Stomach smooth muscle (tissue), 2 donors: Measurements from ENCODE around the gene NFAT5.
"Not testable (repeated sequence)": the region's sequence is repeated elsewhere in the genome, so short reads cannot be mapped to it uniquely, and the experiment has no call there.

Experiments used
- H3K27ac ChIP-seq: one replicate; pipeline ENCODE4 v1.7.0; 2013; ENCODE audit warnings: mild to moderate bottlenecking, low read length, inconsistent platforms
- H3K27me3 ChIP-seq, 2 donors: one replicate each; pipeline ENCODE4 v1.7.0; 2013; ENCODE audit warnings: low read length in 2 of 2; ENCODE audit not compliant: insufficient read depth in 2 of 2, control insufficient read depth in 1 of 2
- H3K36me3 ChIP-seq, 2 donors: one replicate each; pipeline ENCODE4 v1.7.0; 2013; ENCODE audit warnings: low read length in 2 of 2; ENCODE audit not compliant: control insufficient read depth in 2 of 2, insufficient read depth in 2 of 2
- H3K4me1 ChIP-seq: one replicate; pipeline ENCODE4 v1.7.0; 2013; ENCODE audit warnings: low read length; ENCODE audit not compliant: control insufficient read depth, insufficient read depth
- H3K4me3 ChIP-seq, 2 donors: one replicate each; pipeline ENCODE4 v1.7.0; 2013; ENCODE audit warnings: low read length in 2 of 2
- H3K9ac ChIP-seq, 2 donors: one replicate each; pipeline ENCODE4 v1.7.0; 2013; ENCODE audit warnings: low read length in 2 of 2, mild to moderate bottlenecking in 1 of 2
- H3K9me3 ChIP-seq, 2 donors: one replicate each; pipeline ENCODE4 v1.7.0; 2013; ENCODE audit warnings: low read length in 2 of 2; ENCODE audit not compliant: control insufficient read depth in 2 of 2
- donor health status: healthy.
- donor health status: Pancreatic carcinoma.

The NFAT5 gene

GRCh38 chr16:69643997-69644396 is 78.2 kb downstream of the NFAT5 start:
- H3K27me3 ChIP-seq, H3K4me1 ChIP-seq, H3K36me3 ChIP-seq, H3K9me3 ChIP-seq, H3K4me3 ChIP-seq, H3K9ac ChIP-seq, H3K27ac ChIP-seq: not testable (repeated sequence)

GRCh38 chr16:69644790-69645189 is 79.0 kb downstream of the NFAT5 start:
- peaks cover 6 to 10% of the 10 kb centered on the region in 2 donors for H3K36me3 ChIP-seq
- no peak overlapping the region for H3K9ac ChIP-seq
- no peaks in the 10 kb centered on the region for H3K4me1 ChIP-seq
- no peak overlapping the region for H3K27ac ChIP-seq
- no peak overlapping the region for H3K4me3 ChIP-seq
- H3K9me3 ChIP-seq, result no peaks in the 10 kb centered on the region
- H3K27me3 ChIP-seq, result no peaks in the 10 kb centered on the region

- Histone ChIP-seq H3K27ac (no peak overlapping the region), H3K9ac (no peak overlapping the region), H3K27me3 (no peaks in the 10 kb centered on the region), H3K9me3 (no peaks in the 10 kb centered on the region), H3K36me3 (peaks cover 6 to 10% of the 10 kb centered on the region in 2 donors), H3K4me3 (no peak overlapping the region), H3K4me1 (no peaks in the 10 kb centered on the region)
These were observed 81.3 kb downstream of the NFAT5 start for GRCh38 chr16:69647020-69647419.

- no peaks in the 10 kb centered on the region for H3K27me3 ChIP-seq
- H3K27ac ChIP-seq, result no peak overlapping the region
- H3K9me3 ChIP-seq, result no peaks in the 10 kb centered on the region
- peaks cover 10 to 22% of the 10 kb centered on the region in 2 donors for H3K36me3 ChIP-seq
- H3K9ac ChIP-seq, result no peak overlapping the region
- H3K4me1 ChIP-seq, result no peaks in the 10 kb centered on the region
- no peak overlapping the region for H3K4me3 ChIP-seq
These were observed 85.5 kb downstream of the NFAT5 start for GRCh38 chr16:69651217-69651616.

- no peaks in the 10 kb centered on the region for H3K9me3 ChIP-seq
- no peaks in the 10 kb centered on the region for H3K27me3 ChIP-seq
- H3K27ac ChIP-seq, result no peak overlapping the region
- H3K4me3 ChIP-seq, result no peak overlapping the region
- H3K4me1 ChIP-seq, result no peaks in the 10 kb centered on the region
- H3K9ac ChIP-seq, result no peak overlapping the region
- H3K36me3 ChIP-seq, result peaks cover 7 to 18% of the 10 kb centered on the region in 2 donors
These were observed 88.6 kb downstream of the NFAT5 start for GRCh38 chr16:69654280-69654931.

GRCh38 chr16:69660166-69660565 is 94.4 kb downstream of the NFAT5 start:
- H3K9me3 ChIP-seq, result no peaks in the 10 kb centered on the region
- no peak overlapping the region for H3K4me3 ChIP-seq
- no peaks in the 10 kb centered on the region for H3K4me1 ChIP-seq
- no peak overlapping the region for H3K9ac ChIP-seq
- no peak overlapping the region for H3K27ac ChIP-seq
- no peaks in the 10 kb centered on the region for H3K27me3 ChIP-seq
- H3K36me3 ChIP-seq, result peaks cover 11 to 18% of the 10 kb centered on the region in 2 donors

- Histone ChIP-seq H3K27ac (no peak overlapping the region), H3K36me3 (peaks cover 9 to 11% of the 10 kb centered on the region in 2 donors), H3K4me3 (no peak overlapping the region), H3K27me3 (no peaks in the 10 kb centered on the region), H3K4me1 (no peaks in the 10 kb centered on the region), H3K9me3 (no peaks in the 10 kb centered on the region), H3K9ac (no peak overlapping the region)
These were observed 97.1 kb downstream of the NFAT5 start for GRCh38 chr16:69662901-69663300.

- Histone ChIP-seq H3K9ac (no peak overlapping the region), H3K9me3 (no peaks in the 10 kb centered on the region), H3K4me3 (no peak overlapping the region), H3K36me3 (peaks cover 7 to 8% of the 10 kb centered on the region in 2 donors), H3K27me3 (no peaks in the 10 kb centered on the region), H3K4me1 (no peaks in the 10 kb centered on the region), H3K27ac (no peak overlapping the region)
These were observed 98.1 kb downstream of the NFAT5 start for GRCh38 chr16:69663846-69664245.

- no peak overlapping the region for H3K4me3 ChIP-seq
- no peaks in the 10 kb centered on the region for H3K9me3 ChIP-seq
- H3K27ac ChIP-seq, result no peak overlapping the region
- H3K4me1 ChIP-seq, result no peaks in the 10 kb centered on the region
- no peak overlapping the region for H3K9ac ChIP-seq
- H3K36me3 ChIP-seq, result peaks cover 9 to 11% of the 10 kb centered on the region in 2 donors
- no peaks in the 10 kb centered on the region for H3K27me3 ChIP-seq
These were observed 103.8 kb downstream of the NFAT5 start for GRCh38 chr16:69669577-69669976.

GRCh38 chr16:69672315-69672997 is 106.7 kb downstream of the NFAT5 start:
- Histone ChIP-seq H3K4me1 (no peaks in the 10 kb centered on the region), H3K36me3 (peaks cover 15 to 20% of the 10 kb centered on the region in 2 donors), H3K27me3 (no peaks in the 10 kb centered on the region), H3K27ac (no peak overlapping the region), H3K9me3 (no peaks in the 10 kb centered on the region), H3K4me3 (no peak overlapping the region), H3K9ac (no peak overlapping the region)
